Endothelial cell of hepatic sinusoid (primary cell): ENCODE data around the gene AOAH.
"Not testable (repeated sequence)": the region's sequence is repeated elsewhere in the genome, so short reads cannot be mapped to it uniquely, and the experiment has no call there.

Source experiments
- in situ Hi-C: cut with HindIII; loops from 2 replicates; pipeline ENCODE4 v1.10.0; 2017; ENCODE audit warnings: low sequenced_read_pairs

The AOAH gene

GRCh38 chr7:36483853-36484252, 240.4 kb downstream of the AOAH start:
- in situ Hi-C loops, result loop anchor here (10.0 to 25.0 kb wide), 2 partner anchors 478 to 721 kb away; no protein-coding TSS in a partner anchor

- in situ Hi-C loops, result loop anchor here (25.0 kb wide), 1 partner anchor 484 kb away; no protein-coding TSS in a partner anchor
Observed at GRCh38 chr7:36478745-36479144, 245.5 kb downstream of the AOAH start.

GRCh38 chr7:36475381-36475780, 248.9 kb downstream of the AOAH start:
- in situ Hi-C loops, result loop anchor here (25.0 kb wide), 1 partner anchor 487 kb away; no protein-coding TSS in a partner anchor

GRCh38 chr7:36475011-36475342, 249.3 kb downstream of the AOAH start:
- in situ Hi-C loops, result loop anchor here (25.0 kb wide), 1 partner anchor 487 kb away; no protein-coding TSS in a partner anchor

GRCh38 chr7:36474283-36475010, 249.8 kb downstream of the AOAH start:
- in situ Hi-C loops, result loop anchor here (25.0 kb wide), 1 partner anchor 488 kb away; no protein-coding TSS in a partner anchor

GRCh38 chr7:36473454-36474282, 250.6 kb downstream of the AOAH start:
- in situ Hi-C loops, result no loop called here

- in situ Hi-C loops, result no loop called here
Observed at GRCh38 chr7:36472141-36472729, 252.1 kb downstream of the AOAH start.

GRCh38 chr7:36469236-36469635, 255.1 kb downstream of the AOAH start:
- in situ Hi-C loops, result no loop called here

- in situ Hi-C loops, result no loop called here
Observed at GRCh38 chr7:36468370-36469101, 255.8 kb downstream of the AOAH start.

GRCh38 chr7:36466001-36466400, 258.3 kb downstream of the AOAH start:
- in situ Hi-C loops, result not testable (repeated sequence)

- in situ Hi-C loops, result no loop called here
Observed at GRCh38 chr7:36464271-36464670, 260.0 kb downstream of the AOAH start.
